H1 (cell line): ENCODE data around the gene FHAD1. TPM values are rescaled to one million over a fixed set of nuclear protein-coding genes. Genes with fewer than 3 reads are reported as not detected.

ENCODE experiments used
- CTCF ChIA-PET: fragments of 300-600 bp; sonication (Branson Sonifier 250); formaldehyde crosslinking; loops from one replicate; lab custom pipeline; 2021; ENCODE audit not compliant: partially characterized antibody; lab: Charles Lee
- POLR2A ChIA-PET: fragments of 300-600 bp; sonication (Branson Sonifier 250); formaldehyde crosslinking; loops from one replicate; lab custom pipeline; 2021; ENCODE audit warnings: inconsistent platforms; ENCODE audit not compliant: partially characterized antibody; lab: Charles Lee
- DNase-seq, 2 experiments: peaks; one replicate each; pipeline versions ENCODE4 v3.0.0 to v3.0.0-alpha.2; 2010 to 2022; ENCODE audit warnings: low spot score in 2 of 2, low read depth in 1 of 2, mixed read lengths in 1 of 2
- FAIRE-seq: peaks from 2 replicates; lab custom pipeline; 2011; peaks lifted over from hg19 to GRCh38; lab: Jason Lieb, UNC
- H2AFZ ChIP-seq: 2 replicates; pipeline ENCODE4 v1.8.1; 2012; ENCODE audit warnings: low read length, inconsistent platforms
- H2AK5ac ChIP-seq: 2 replicates; pipeline ENCODE4 v1.6.1; 2013; ENCODE audit warnings: low read depth, low read length
- H2BK120ac ChIP-seq: replicated peaks from 2 replicates; pipeline ENCODE3; 2013; ENCODE audit warnings: low read depth, low read length, inconsistent platforms
- H2BK12ac ChIP-seq: 2 replicates; pipeline ENCODE4 v1.6.1; 2013; ENCODE audit warnings: low read depth, low read length
- H2BK15ac ChIP-seq: 2 replicates; pipeline ENCODE4 v1.6.1; 2013; ENCODE audit warnings: low read length
- H2BK20ac ChIP-seq: 2 replicates; pipeline ENCODE4 v1.6.1; 2013; ENCODE audit warnings: low read length
- H2BK5ac ChIP-seq: 2 replicates; pipeline ENCODE4 v1.6.1; 2013; ENCODE audit warnings: low read depth, low read length
- H3K14ac ChIP-seq: 2 replicates; pipeline ENCODE4 v1.6.1; 2013; ENCODE audit warnings: inconsistent platforms; ENCODE audit not compliant: insufficient read length
- H3K18ac ChIP-seq: 2 replicates; pipeline ENCODE4 v1.6.1; 2013; ENCODE audit warnings: low read length; ENCODE audit errors: extremely low read depth
- H3K23ac ChIP-seq: 2 replicates; pipeline ENCODE4 v1.6.1; 2013; ENCODE audit warnings: inconsistent platforms; ENCODE audit not compliant: insufficient read length
- H3K23me2 ChIP-seq: 2 replicates; pipeline ENCODE4 v1.6.1; 2013; ENCODE audit warnings: low read depth, low read length
- H3K27ac ChIP-seq: 2 replicates; pipeline ENCODE4 v1.6.1; 2011; ENCODE audit warnings: low read depth, low read length, inconsistent platforms
- H3K27me3 ChIP-seq, 4 experiments: replicated peaks in 1 of 4; 1 replicate in 1 of 4; 2 replicates in 3 of 4; pipeline versions ENCODE4 v1.6.1 to v1.8.1; 2011 to 2013; ENCODE audit warnings: low read length in 3 of 4, mild to moderate bottlenecking in 3 of 4, inconsistent platforms in 2 of 4, mixed read lengths in 2 of 4, moderate library complexity in 1 of 4; ENCODE audit not compliant: control insufficient read depth in 3 of 4, insufficient read depth in 3 of 4; ENCODE audit errors: extremely low read depth in 1 of 4
- H3K36me3 ChIP-seq, 4 experiments: 2 replicates each; pipeline versions ENCODE4 v1.6.1 to v1.8.1; 2011 to 2013; ENCODE audit warnings: mild to moderate bottlenecking in 4 of 4, low read length in 3 of 4, moderate library complexity in 2 of 4, control low read depth in 1 of 4, inconsistent platforms in 1 of 4; ENCODE audit not compliant: insufficient read depth in 4 of 4, control insufficient read depth in 2 of 4
- H3K4ac ChIP-seq: replicated peaks from 2 replicates; pipeline ENCODE3; 2013; ENCODE audit warnings: low read length, low read depth, mixed read lengths, inconsistent platforms; ENCODE audit not compliant: insufficient read length
- H3K4me1 ChIP-seq, 4 experiments: replicated peaks in 1 of 4; 1 replicate in 1 of 4; 2 replicates in 3 of 4; pipeline versions ENCODE4 v1.6.1 to v1.8.1; 2011 to 2013; ENCODE audit warnings: low read length in 3 of 4, inconsistent platforms in 2 of 4, mixed read lengths in 1 of 4; ENCODE audit not compliant: insufficient read depth in 4 of 4, control insufficient read depth in 3 of 4
- H3K4me2 ChIP-seq, 2 experiments: 2 replicates each; pipeline versions ENCODE4 v1.6.1 to v1.8.1; 2011 to 2013; ENCODE audit warnings: low read depth in 2 of 2, low read length in 2 of 2, control low read depth in 1 of 2, inconsistent platforms in 1 of 2, mild to moderate bottlenecking in 1 of 2; ENCODE audit not compliant: insufficient read depth in 1 of 2
- H3K4me3 ChIP-seq, 4 experiments: fragments of 200-600, 300-600 bp in 1 of 4; sonication (generic), shearing (Covaris generic), sonication (Bioruptor Twin) in 1 of 4; 2 replicates each; pipeline versions ENCODE4 v1.5.1 to v1.8.1; 2011 to 2016; ENCODE audit warnings: low read length in 4 of 4, low read depth in 3 of 4, control low read depth in 2 of 4, inconsistent platforms in 2 of 4, mild to moderate bottlenecking in 2 of 4, mixed read lengths in 1 of 4, moderate library complexity in 1 of 4; ENCODE audit not compliant: insufficient read depth in 2 of 4; ENCODE audit errors: extremely low read depth in 1 of 4
- H3K56ac ChIP-seq: replicated peaks from 2 replicates; pipeline ENCODE3; 2013; ENCODE audit warnings: low read depth, mild to moderate bottlenecking, mixed read lengths, low read length, inconsistent platforms; ENCODE audit not compliant: insufficient read length
- H3K79me1 ChIP-seq: 2 replicates; pipeline ENCODE4 v1.6.1; 2013; ENCODE audit warnings: low read depth, low read length, control low read depth
- H3K79me2 ChIP-seq, 2 experiments: 2 replicates each; pipeline versions ENCODE4 v1.6.1 to v1.8.1; 2012 to 2013; ENCODE audit warnings: low read length in 2 of 2, mild to moderate bottlenecking in 2 of 2, inconsistent platforms in 1 of 2; ENCODE audit not compliant: insufficient read depth in 2 of 2, control insufficient read depth in 1 of 2
- H3K9ac ChIP-seq, 4 experiments: replicated peaks in 1 of 4; 1 replicate in 1 of 4; 2 replicates in 3 of 4; pipeline versions ENCODE4 v1.6.1 to v1.8.1; 2011 to 2013; ENCODE audit warnings: low read depth in 3 of 4, low read length in 3 of 4, control low read depth in 2 of 4, mild to moderate bottlenecking in 2 of 4, moderate library complexity in 2 of 4, inconsistent platforms in 1 of 4; ENCODE audit errors: extremely low read depth in 1 of 4
- H3K9me3 ChIP-seq, 2 experiments: 2 replicates each; pipeline versions ENCODE4 v1.6.1 to v1.8.1; 2012 to 2013; ENCODE audit warnings: mild to moderate bottlenecking in 2 of 2, moderate library complexity in 2 of 2, control low read depth in 1 of 2, inconsistent platforms in 1 of 2, low read depth in 1 of 2, low read length in 1 of 2, mixed read lengths in 1 of 2; ENCODE audit not compliant: insufficient read depth in 2 of 2
- H4K20me1 ChIP-seq, 2 experiments: replicated peaks in 1 of 2; 2 replicates each; pipeline versions ENCODE3 to v1.8.1; 2011 to 2013; ENCODE audit warnings: inconsistent platforms in 2 of 2, low read length in 2 of 2, mild to moderate bottlenecking in 1 of 2; ENCODE audit not compliant: insufficient read depth in 2 of 2, control insufficient read depth in 1 of 2
- H4K5ac ChIP-seq: 2 replicates; pipeline ENCODE4 v1.6.1; 2013; ENCODE audit warnings: low read length, low read depth, mixed read lengths, inconsistent platforms; ENCODE audit not compliant: insufficient read length
- H4K8ac ChIP-seq: 2 replicates; pipeline ENCODE4 v1.8.0; 2013; ENCODE audit warnings: mild to moderate bottlenecking, moderate library complexity, low read length, inconsistent platforms; ENCODE audit not compliant: insufficient read depth; ENCODE audit errors: extremely low read depth
- H4K91ac ChIP-seq: replicated peaks from 2 replicates; pipeline ENCODE3; 2013; ENCODE audit warnings: low read length, mixed read lengths, inconsistent platforms; ENCODE audit not compliant: insufficient read length
- BACH1 ChIP-seq: IDR thresholded peaks from 2 replicates; pipeline ENCODE4 v1.6.1; 2012; ENCODE audit warnings: low read length, improper control_type of control experiment
- HDAC2 ChIP-seq, 2 experiments: fragments of 300-600 bp in 1 of 2; sonication (generic) in 1 of 2; IDR thresholded peaks; 2 replicates each; pipeline ENCODE4 v1.6.1; 2011 to 2012; ENCODE audit warnings: low read depth in 2 of 2, low read length in 2 of 2, mild to moderate bottlenecking in 2 of 2, moderate library complexity in 2 of 2, borderline replicate concordance in 1 of 2, inconsistent platforms in 1 of 2
- KDM1A ChIP-seq: fragments of 200-600, 300-600 bp; sonication (generic); IDR thresholded peaks from 2 replicates; pipeline ENCODE4 v1.7.1; 2016; ENCODE audit warnings: mild to moderate bottlenecking, low read length, borderline replicate concordance
- WGBS, 2 experiments: shearing (Covaris generic) in 1 of 2; methylation state at CpG; one replicate each; pipeline versions ENCODE4 v1.1.6 to v1.1.7; 2013 to 2015; ENCODE audit warnings: low lambda C conversion rate in 2 of 2, mixed read lengths in 2 of 2, inconsistent platforms in 1 of 2, low coverage in 1 of 2, missing lambda C conversion rate in 1 of 2; ENCODE audit not compliant: insufficient replicate concordance in 2 of 2, insufficient coverage in 1 of 2, insufficient read length in 1 of 2; ENCODE audit errors: extremely low coverage in 1 of 2, missing lambda C conversion rate in 1 of 2; 5-methylcytosine and 5-hydroxymethylcytosine counted together
- polyA plus RNA-seq, 7 experiments: library from polyadenylated mRNA; depleted of rRNA in 3 of 7; stranded (reverse) in 5 of 7; unstranded in 2 of 7; fragments of >200 nt in 5 of 7; fragments of 200-250 nt in 2 of 7; gene quantifications; 1 replicate in 5 of 7; 2 replicates in 1 of 7; 4 replicates in 1 of 7; pipeline versions ENCODE4 v1.2.1 to v1.2.3, GENCODE V29; 2011 to 2013; ENCODE audit warnings: missing spikeins in 2 of 7, mixed read lengths in 2 of 7
- total RNA-seq: library from RNA; stranded (reverse); fragmentation: NEBNext Ultra II Directional; extraction: Animal tissue kit (Norgen Biotek cat#: 25700); gene quantifications from 2 replicates; pipeline ENCODE4 v1.2.1, GENCODE V29; 2021

FHAD1 gene
- total and polyA plus RNA-seq, 2 of the 8 experiments (the other 6 are each of a cell fraction or from before 2014, with no cell fraction given) = 0.39 to 0.69 TPM

DNA sequence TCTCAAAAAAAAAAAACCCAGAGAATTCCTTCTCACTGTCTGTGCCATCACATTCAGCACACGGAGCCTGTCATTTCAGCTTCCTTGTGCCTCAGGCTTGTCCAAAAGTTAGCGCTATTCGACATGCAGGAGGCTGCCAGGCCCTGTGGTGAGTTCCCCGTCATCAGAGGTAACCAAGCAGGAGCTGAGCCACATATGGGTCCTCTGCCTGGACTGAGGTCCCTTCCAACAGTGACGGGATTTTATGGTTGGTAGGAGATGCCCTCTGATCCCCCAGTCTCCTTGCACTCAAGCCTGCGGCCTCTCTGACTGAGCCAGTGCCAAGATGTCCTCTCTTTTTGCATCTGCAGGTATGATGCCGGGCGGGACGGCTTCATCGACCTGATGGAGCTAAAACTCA lies 178.5 kb downstream of the FHAD1 start:
- POLR2A ChIA-PET = no interaction called here
- Histone ChIP-seq H3K23me2 (no peaks in the 10 kb centered on the region), H3K4ac (no peak overlapping the region), H3K4me1 (peaks cover 0 to 7% (median 3%) of the 10 kb centered on the region in 4 experiments; a peak in 3 of 7 replicates), H2BK20ac (no peak overlapping the region), H3K9me3 (no peaks in the 10 kb centered on the region), H3K27ac (no peak overlapping the region)
- 94% methylated on average over 10 of the region's 10 CpGs; no CpG with 5 or more reads in 1 of the 2 experiments for WGBS, 2 experiments
- TF ChIP-seq KDM1A (peak; percentile 79; the same call in 1 of the 2 replicates), BACH1 (no peak), HDAC2 (IDR thresholded peaks at IDR 0.05; ENCODE audit: borderline replicate concordance in 1 of 2, low read depth in 2 of 2, low read length in 2 of 2) (peak in 1 of 2 experiments; percentile 56; a peak in 1 of 4 replicates)
- TF ChIP-seq, all 59 proteins: peak for 2
- H2AFZ ChIP-seq = no peak overlapping the region
- no peak overlapping the region for H4K91ac ChIP-seq
- no peaks in the 10 kb centered on the region for H3K79me1 ChIP-seq
- H3K36me3 ChIP-seq = no peaks in the 10 kb centered on the region; a peak in 2 of 8 replicates
- H3K23ac ChIP-seq = no peak overlapping the region
- H2BK12ac ChIP-seq = no peak overlapping the region
- no peak overlapping the region for H3K56ac ChIP-seq
- DNase-seq = no peak
- no peak for FAIRE-seq
- no peak overlapping the region for H3K18ac ChIP-seq
- H4K20me1 ChIP-seq = peaks cover 3 to 5% of the 10 kb centered on the region in 2 experiments
- no peak overlapping the region for H2AK5ac ChIP-seq
- H3K79me2 ChIP-seq = no peaks in the 10 kb centered on the region
- CTCF ChIA-PET = interaction anchor here (0.7 to 16.9 kb wide), 6 partner anchors 9 to 696 kb away, joined by 3 to 170 read pairs (median 4); no protein-coding TSS in a partner anchor
- no peak overlapping the region for H3K14ac ChIP-seq
- no peak overlapping the region for H4K8ac ChIP-seq
- no peaks in the 10 kb centered on the region; a peak in 1 of 7 replicates for H3K27me3 ChIP-seq
- no peak overlapping the region for H2BK15ac ChIP-seq
- no peak overlapping the region for H2BK120ac ChIP-seq
- H4K5ac ChIP-seq = no peak overlapping the region
- H3K4me2 ChIP-seq = no peak overlapping the region
- H2BK5ac ChIP-seq = no peak overlapping the region
- no peak overlapping the region for H3K9ac ChIP-seq
- H3K4me3 ChIP-seq = no peak overlapping the region
